GM12865 (cell line): ENCODE data around the gene COL8A2.

Experiments used
- DNase-seq: peaks from one replicate; pipeline ENCODE4 v3.0.0; 2010; ENCODE audit warnings: low read depth
- H3K4me3 ChIP-seq: 2 replicates; pipeline ENCODE4 v1.5.1; 2011; ENCODE audit warnings: mild to moderate bottlenecking, low read depth, low read length, control low read depth
- TF ChIP-seq, protein P1 (sequence below): IDR thresholded peaks from 2 replicates; pipeline ENCODE4 v1.5.1; 2011; ENCODE audit warnings: low read length, control low read depth, low read depth, inconsistent platforms; ENCODE audit not compliant: insufficient read depth; ENCODE audit errors: missing control alignments

Gene COL8A2

DNA sequence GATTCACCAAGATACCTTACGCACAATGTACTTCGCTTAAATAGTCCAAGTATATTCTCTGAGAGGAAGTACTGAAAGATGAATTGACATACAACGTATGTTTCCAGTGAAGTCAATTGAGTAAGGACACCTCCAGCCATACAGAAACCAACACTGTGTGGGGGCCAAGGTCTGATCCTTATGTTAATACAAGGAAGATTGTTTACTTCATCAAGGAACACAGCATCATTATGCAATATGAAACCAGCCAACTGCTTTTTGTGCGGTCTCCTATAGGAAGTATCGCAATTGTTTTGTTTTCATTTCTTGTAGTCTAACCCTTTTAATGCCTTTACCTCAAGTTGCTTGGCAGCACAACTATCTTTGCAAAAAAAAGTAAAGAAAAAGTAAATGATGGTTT, 69.3 kb downstream of the COL8A2 start:
- DNase-seq: no peak
- TF ChIP-seq, protein P1, sequence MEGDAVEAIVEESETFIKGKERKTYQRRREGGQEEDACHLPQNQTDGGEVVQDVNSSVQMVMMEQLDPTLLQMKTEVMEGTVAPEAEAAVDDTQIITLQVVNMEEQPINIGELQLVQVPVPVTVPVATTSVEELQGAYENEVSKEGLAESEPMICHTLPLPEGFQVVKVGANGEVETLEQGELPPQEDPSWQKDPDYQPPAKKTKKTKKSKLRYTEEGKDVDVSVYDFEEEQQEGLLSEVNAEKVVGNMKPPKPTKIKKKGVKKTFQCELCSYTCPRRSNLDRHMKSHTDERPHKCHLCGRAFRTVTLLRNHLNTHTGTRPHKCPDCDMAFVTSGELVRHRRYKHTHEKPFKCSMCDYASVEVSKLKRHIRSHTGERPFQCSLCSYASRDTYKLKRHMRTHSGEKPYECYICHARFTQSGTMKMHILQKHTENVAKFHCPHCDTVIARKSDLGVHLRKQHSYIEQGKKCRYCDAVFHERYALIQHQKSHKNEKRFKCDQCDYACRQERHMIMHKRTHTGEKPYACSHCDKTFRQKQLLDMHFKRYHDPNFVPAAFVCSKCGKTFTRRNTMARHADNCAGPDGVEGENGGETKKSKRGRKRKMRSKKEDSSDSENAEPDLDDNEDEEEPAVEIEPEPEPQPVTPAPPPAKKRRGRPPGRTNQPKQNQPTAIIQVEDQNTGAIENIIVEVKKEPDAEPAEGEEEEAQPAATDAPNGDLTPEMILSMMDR: no peak
- no peak overlapping the region for H3K4me3 ChIP-seq

DNA sequence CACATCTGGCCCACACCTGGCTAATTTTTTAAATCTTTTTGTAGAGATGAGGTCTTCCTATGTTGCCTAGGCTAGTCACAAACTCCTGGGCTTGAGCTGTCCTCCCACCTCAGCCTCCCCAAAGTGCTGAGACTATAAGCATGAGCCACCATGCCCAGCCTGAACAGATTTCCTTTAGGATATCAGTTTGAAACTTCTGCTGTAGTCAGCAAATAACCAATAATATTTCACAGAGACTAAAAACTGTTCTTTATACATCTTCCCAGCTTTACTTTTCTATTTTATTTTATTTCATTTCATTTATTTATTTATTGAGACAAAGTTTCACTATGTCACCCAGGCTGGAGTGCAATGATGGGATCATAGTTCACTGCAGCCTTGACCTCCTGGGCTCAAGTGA, 71.0 kb downstream of the COL8A2 start:
- no peak overlapping the region for H3K4me3 ChIP-seq
- DNase-seq: no peak
- TF ChIP-seq, protein P1: no peak

DNA sequence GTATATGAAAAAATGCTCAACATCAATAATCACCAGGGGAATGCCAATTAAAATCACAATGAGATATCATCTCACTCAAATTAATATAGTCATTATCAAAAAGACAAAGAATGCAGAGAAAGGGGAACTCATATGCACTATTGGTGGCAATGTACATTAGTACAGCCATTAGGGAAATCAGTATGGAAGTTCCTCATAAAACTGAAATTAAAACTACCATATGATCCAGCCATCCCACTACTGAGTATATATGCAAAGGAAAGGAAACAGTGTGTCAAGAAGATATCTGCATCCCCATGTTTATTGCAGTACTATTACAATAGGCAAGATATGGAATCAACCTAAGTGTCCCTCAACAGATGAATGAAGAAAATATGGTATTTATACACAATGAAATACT, 73.2 kb downstream of the COL8A2 start:
- TF ChIP-seq, protein P1: no peak
- no peak overlapping the region for H3K4me3 ChIP-seq
- DNase-seq: no peak
